RWPE1 (cell line): ENCODE data around the gene ARMH4.

Experiments used
- CTCF ChIA-PET: fragments of 350-600 bp; sonication (Branson Sonifier 250); formaldehyde crosslinking; extraction: SDS; loops from one replicate; lab custom pipeline; 2021; lab: Yijun Ruan, JAX
- POLR2A ChIA-PET: fragments of 400-600 bp; formaldehyde crosslinking; extraction: SDS; loops from one replicate; lab custom pipeline; 2020; ENCODE audit warnings: antibody characterized with exemption; ENCODE audit not compliant: low non-redundant PET; lab: Yijun Ruan, JAX
- DNase-seq: peaks from one replicate; pipeline ENCODE4 v3.0.0; 2012; ENCODE audit warnings: low spot score
- H3K27ac ChIP-seq: fragments of 450-650 bp; 2 replicates; pipeline ENCODE4 v1.5.1; 2017
- CTCF ChIP-seq: fragments of 450-650 bp; conservative IDR thresholded peaks from 2 replicates; pipeline ENCODE4 v1.5.1; 2017; ENCODE audit warnings: low read depth, mild to moderate bottlenecking

The ARMH4 gene

GRCh38 chr14:58055497-58056010 lies 96.5 kb downstream of the ARMH4 start:
- ChIA-PET POLR2A (no interaction called here), CTCF (no interaction called here)
- DNase-seq = no peak
- H3K27ac ChIP-seq = no peak overlapping the region
- TF ChIP-seq CTCF = no peak

- no peak for DNase-seq
- no peak overlapping the region for H3K27ac ChIP-seq
- CTCF ChIA-PET = no interaction called here
- POLR2A ChIA-PET = no interaction called here
- no peak for TF ChIP-seq CTCF
These were observed 97.9 kb downstream of the ARMH4 start for GRCh38 chr14:58054100-58054499.

GRCh38 chr14:58048219-58048618 lies 103.8 kb downstream of the ARMH4 start:
- H3K27ac ChIP-seq = no peak overlapping the region
- POLR2A ChIA-PET = no interaction called here
- DNase-seq = no peak
- CTCF ChIA-PET = no interaction called here
- TF ChIP-seq CTCF = no peak

GRCh38 chr14:58027904-58028303 lies 124.1 kb downstream of the ARMH4 start:
- TF ChIP-seq CTCF = no peak
- POLR2A ChIA-PET = no interaction called here

GRCh38 chr14:58026967-58027366 lies 125.0 kb downstream of the ARMH4 start:
- H3K27ac ChIP-seq = no peak overlapping the region
- CTCF ChIA-PET = no interaction called here

More at GRCh38 chr14:58027904-58028303, 124.1 kb downstream of the ARMH4 start:
- H3K27ac ChIP-seq = no peak overlapping the region
- no peak for DNase-seq
- CTCF ChIA-PET = interaction anchor here (0.5 kb wide), 1 partner anchor 8 kb away, joined by 3 read pairs; no protein-coding TSS in a partner anchor

GRCh38 chr14:58026219-58026618 lies 125.8 kb downstream of the ARMH4 start:
- ChIA-PET POLR2A (interaction anchor here (0.6 kb wide), 1 partner anchor 16 kb away, joined by 3 read pairs; no protein-coding TSS in a partner anchor), CTCF (no interaction called here)
- no peak overlapping the region for H3K27ac ChIP-seq
- DNase-seq = no peak
- TF ChIP-seq CTCF = no peak

More at GRCh38 chr14:58026967-58027366, 125.0 kb downstream of the ARMH4 start:
- no peak for DNase-seq
- no peak for TF ChIP-seq CTCF
- POLR2A ChIA-PET = no interaction called here
